H9 (cell line): ENCODE data around the gene MCEMP1. TPM values are rescaled to one million over a fixed set of nuclear protein-coding genes. Genes with fewer than 3 reads are reported as not detected.

Experiments
- DNase-seq: peaks from one replicate; pipeline ENCODE4 v3.0.0-alpha.2; 2017
- H2AFZ ChIP-seq: one replicate; pipeline ENCODE4 v1.6.1; 2013; ENCODE audit warnings: mild to moderate bottlenecking, low read length, control low read depth, moderate library complexity
- H2AK5ac ChIP-seq: 2 replicates; pipeline ENCODE4 v1.6.1; 2013; ENCODE audit warnings: low read length, control low read depth, mixed read lengths; ENCODE audit not compliant: insufficient read length
- H2BK120ac ChIP-seq: one replicate; pipeline ENCODE4 v1.6.1; 2013; ENCODE audit warnings: low read depth, mild to moderate bottlenecking, low read length, control low read depth, inconsistent platforms; ENCODE audit not compliant: poor library complexity, severe bottlenecking
- H2BK12ac ChIP-seq: 2 replicates; pipeline ENCODE4 v1.6.1; 2013; ENCODE audit warnings: low read length, control low read depth, mixed read lengths, low read depth; ENCODE audit not compliant: insufficient read length
- H2BK15ac ChIP-seq: 2 replicates; pipeline ENCODE4 v1.6.1; 2013; ENCODE audit warnings: low read depth, low read length, control low read depth
- H2BK20ac ChIP-seq: one replicate; pipeline ENCODE4 v1.6.1; 2013; ENCODE audit warnings: low read depth, mild to moderate bottlenecking, low read length, control low read depth, inconsistent platforms; ENCODE audit not compliant: poor library complexity, severe bottlenecking
- H2BK5ac ChIP-seq: 2 replicates; pipeline ENCODE4 v1.6.1; 2013; ENCODE audit warnings: low read length, control low read depth, mixed read lengths; ENCODE audit not compliant: insufficient read length
- H3K14ac ChIP-seq: 2 replicates; pipeline ENCODE4 v1.6.1; 2013; ENCODE audit warnings: low read length, control low read depth; ENCODE audit not compliant: insufficient read depth
- H3K18ac ChIP-seq: 2 replicates; pipeline ENCODE4 v1.6.1; 2013; ENCODE audit warnings: low read depth, mild to moderate bottlenecking, mixed read lengths, low read length, control low read depth; ENCODE audit not compliant: insufficient read length
- H3K23ac ChIP-seq: 2 replicates; pipeline ENCODE4 v1.6.1; 2013; ENCODE audit warnings: low read length, control low read depth, mixed read lengths, low read depth; ENCODE audit not compliant: insufficient read length
- H3K23me2 ChIP-seq: 2 replicates; pipeline ENCODE4 v1.6.1; 2013; ENCODE audit warnings: low read depth, mild to moderate bottlenecking, mixed read lengths, low read length, control low read depth; ENCODE audit not compliant: insufficient read length, poor library complexity, severe bottlenecking
- H3K27ac ChIP-seq: 2 replicates; pipeline ENCODE4 v1.5.1; 2013; ENCODE audit warnings: low read length, control low read depth, mixed read lengths, low read depth; ENCODE audit not compliant: insufficient read length
- H3K27me3 ChIP-seq: 2 replicates; pipeline ENCODE4 v1.6.1; 2013; ENCODE audit warnings: low read length, control low read depth, inconsistent platforms; ENCODE audit not compliant: insufficient read depth
- H3K4ac ChIP-seq: 2 replicates; pipeline ENCODE4 v1.6.1; 2013; ENCODE audit warnings: low read depth, mild to moderate bottlenecking, control low read depth, inconsistent platforms, low read length, moderate library complexity
- H3K4me1 ChIP-seq: 2 replicates; pipeline ENCODE4 v1.6.1; 2013; ENCODE audit warnings: low read length, control low read depth, inconsistent platforms; ENCODE audit not compliant: insufficient read depth
- H3K4me2 ChIP-seq: 2 replicates; pipeline ENCODE4 v1.6.1; 2013; ENCODE audit warnings: low read length, control low read depth, mixed read lengths; ENCODE audit not compliant: insufficient read length, insufficient read depth
- H3K56ac ChIP-seq: 2 replicates; pipeline ENCODE4 v1.6.1; 2013; ENCODE audit warnings: low read depth, mild to moderate bottlenecking, mixed read lengths, low read length, control low read depth; ENCODE audit not compliant: insufficient read length
- H3K79me1 ChIP-seq: 2 replicates; pipeline ENCODE4 v1.6.1; 2013; ENCODE audit warnings: low read depth, mild to moderate bottlenecking, moderate library complexity, low read length, control low read depth, inconsistent platforms; ENCODE audit not compliant: insufficient read depth, poor library complexity, severe bottlenecking
- H3K79me2 ChIP-seq: 2 replicates; pipeline ENCODE4 v1.6.1; 2013; ENCODE audit warnings: low read length, control low read depth, inconsistent platforms; ENCODE audit not compliant: insufficient read depth
- H3K9ac ChIP-seq: 2 replicates; pipeline ENCODE4 v1.6.1; 2013; ENCODE audit warnings: low read length, control low read depth, mixed read lengths; ENCODE audit not compliant: insufficient read length; ENCODE audit errors: extremely low read depth
- H3K9me3 ChIP-seq: one replicate; pipeline ENCODE4 v1.6.1; 2013; ENCODE audit warnings: low read depth, low read length, inconsistent platforms; ENCODE audit not compliant: control insufficient read depth
- H3T11ph ChIP-seq: one replicate; pipeline ENCODE4 v1.6.1; 2013; ENCODE audit warnings: mild to moderate bottlenecking, low read length, control low read depth, inconsistent platforms
- H4K20me1 ChIP-seq: one replicate; pipeline ENCODE4 v1.6.1; 2013; ENCODE audit not compliant: control insufficient read depth, insufficient read length, insufficient read depth
- H4K5ac ChIP-seq: 2 replicates; pipeline ENCODE4 v1.6.1; 2013; ENCODE audit warnings: low read depth, mild to moderate bottlenecking, mixed read lengths, low read length, control low read depth; ENCODE audit not compliant: insufficient read length
- H4K8ac ChIP-seq: replicated peaks from 2 replicates; pipeline ENCODE4 v1.6.1; 2013; ENCODE audit warnings: low read length, control low read depth, mixed read lengths, low read depth; ENCODE audit not compliant: insufficient read length
- H4K91ac ChIP-seq: 2 replicates; pipeline ENCODE4 v1.6.1; 2013; ENCODE audit warnings: low read depth, mild to moderate bottlenecking, moderate library complexity, mixed read lengths, low read length, control low read depth; ENCODE audit not compliant: insufficient read length
- H3K27ac Mint-ChIP-seq, 3 experiments: 2 replicates in 2 of 3; 3 replicates in 1 of 3; pipeline ENCODE4 v1.8.0; 2020 to 2021; ENCODE audit warnings: mixed read lengths in 3 of 3, mild to moderate bottlenecking in 1 of 3, moderate library complexity in 1 of 3
- H3K27me3 Mint-ChIP-seq: 2 replicates; pipeline ENCODE4 v1.8.0; 2021; ENCODE audit warnings: low read depth, mild to moderate bottlenecking, moderate library complexity, mixed read lengths
- H3K36me3 Mint-ChIP-seq, 3 experiments: 2 replicates in 2 of 3; 3 replicates in 1 of 3; pipeline ENCODE4 v1.8.0; 2020 to 2021; ENCODE audit warnings: low read depth in 3 of 3, mixed read lengths in 3 of 3; ENCODE audit not compliant: insufficient read depth in 1 of 3
- H3K4me1 Mint-ChIP-seq, 2 experiments: 2 replicates each; pipeline ENCODE4 v1.8.0; 2020; ENCODE audit warnings: mixed read lengths in 2 of 2
- H3K4me3 Mint-ChIP-seq, 2 experiments: 2 replicates in 1 of 2; 3 replicates in 1 of 2; pipeline ENCODE4 v1.8.0; 2020 to 2021; ENCODE audit warnings: mild to moderate bottlenecking in 2 of 2, mixed read lengths in 2 of 2, moderate library complexity in 1 of 2
- H3K9me3 Mint-ChIP-seq, 2 experiments: 2 replicates in 1 of 2; 3 replicates in 1 of 2; pipeline ENCODE4 v1.8.0; 2020; ENCODE audit warnings: mild to moderate bottlenecking in 2 of 2, mixed read lengths in 2 of 2, moderate library complexity in 1 of 2
- WGBS: extraction: QIAGEN DNeasy Blood & Tissue Kit; methylation state at CpG from one replicate; pipeline ENCODE4 v1.1.7; 2013; ENCODE audit warnings: missing lambda C conversion rate, low lambda C conversion rate, mixed read lengths; ENCODE audit not compliant: insufficient read length; ENCODE audit errors: extremely low coverage; 5-methylcytosine and 5-hydroxymethylcytosine counted together
- total RNA-seq: library from RNA; stranded (reverse); gene quantifications from 2 replicates; pipeline ENCODE4 v1.2.1, GENCODE V29; 2021
- TF ChIP-seq, protein P1 (sequence below): fragments of 200-600 bp; sonication (generic); conservative IDR thresholded peaks from 3 replicates; pipeline ENCODE4 v1.8.0; 2021; ENCODE audit warnings: antibody characterized with exemption, mild to moderate bottlenecking

MCEMP1 gene
- total RNA-seq, 1 experiment from 2014 or later, result not detected

GRCh38 chr19:7704280-7705060 is 27.6 kb downstream of the MCEMP1 start:
- Histone ChIP-seq H4K91ac (no peak overlapping the region), H2AFZ (no peak overlapping the region), H2BK20ac (no peak overlapping the region), H2BK12ac (no peak overlapping the region), H3K9ac (no peak overlapping the region), H2AK5ac (no peak overlapping the region), H3K23me2 (no peaks in the 10 kb centered on the region), H3K18ac (no peak overlapping the region), H3K79me1 (no peaks in the 10 kb centered on the region), H4K5ac (no peak overlapping the region), H4K8ac (no peak overlapping the region), H3T11ph (no peak overlapping the region), H3K9me3 (no peaks in the 10 kb centered on the region), H3K79me2 (no peaks in the 10 kb centered on the region), H3K4ac (no peak overlapping the region), H3K4me1 (no peaks in the 10 kb centered on the region), H3K27me3 (no peaks in the 10 kb centered on the region), H2BK120ac (no peak overlapping the region), H2BK5ac (no peak overlapping the region), H3K4me2 (no peak overlapping the region), H2BK15ac (no peak overlapping the region), H3K23ac (no peak overlapping the region), H4K20me1 (no peaks in the 10 kb centered on the region), H3K27ac (no peak overlapping the region), H3K56ac (no peak overlapping the region), H3K14ac (no peak overlapping the region)
- H3K9me3 Mint-ChIP-seq, result no peaks in the 10 kb centered on the region
- no peak for DNase-seq
- TF ChIP-seq, protein P1, sequence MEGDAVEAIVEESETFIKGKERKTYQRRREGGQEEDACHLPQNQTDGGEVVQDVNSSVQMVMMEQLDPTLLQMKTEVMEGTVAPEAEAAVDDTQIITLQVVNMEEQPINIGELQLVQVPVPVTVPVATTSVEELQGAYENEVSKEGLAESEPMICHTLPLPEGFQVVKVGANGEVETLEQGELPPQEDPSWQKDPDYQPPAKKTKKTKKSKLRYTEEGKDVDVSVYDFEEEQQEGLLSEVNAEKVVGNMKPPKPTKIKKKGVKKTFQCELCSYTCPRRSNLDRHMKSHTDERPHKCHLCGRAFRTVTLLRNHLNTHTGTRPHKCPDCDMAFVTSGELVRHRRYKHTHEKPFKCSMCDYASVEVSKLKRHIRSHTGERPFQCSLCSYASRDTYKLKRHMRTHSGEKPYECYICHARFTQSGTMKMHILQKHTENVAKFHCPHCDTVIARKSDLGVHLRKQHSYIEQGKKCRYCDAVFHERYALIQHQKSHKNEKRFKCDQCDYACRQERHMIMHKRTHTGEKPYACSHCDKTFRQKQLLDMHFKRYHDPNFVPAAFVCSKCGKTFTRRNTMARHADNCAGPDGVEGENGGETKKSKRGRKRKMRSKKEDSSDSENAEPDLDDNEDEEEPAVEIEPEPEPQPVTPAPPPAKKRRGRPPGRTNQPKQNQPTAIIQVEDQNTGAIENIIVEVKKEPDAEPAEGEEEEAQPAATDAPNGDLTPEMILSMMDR, result no peak
- WGBS, result no CpG with 5 or more reads among the region's 6 CpGs
- no peak overlapping the region for H3K27ac Mint-ChIP-seq
- H3K27me3 Mint-ChIP-seq, result peaks cover 44% of the 10 kb centered on the region
- H3K36me3 Mint-ChIP-seq, result no peaks in the 10 kb centered on the region; a peak in 1 of 7 replicates
- H3K4me3 Mint-ChIP-seq, result no peak overlapping the region; a peak in 1 of 5 replicates
- peaks cover 2 to 8% of the 10 kb centered on the region in 2 experiments for H3K4me1 Mint-ChIP-seq
